ENCODE results near the gene FOXA3.

FOXA3 gene

GRCh38 chr19:45821103-45821521 is 43.0 kb upstream of the FOXA3 start:
- ATAC-seq = no peak
- TF ChIP-seq OSR1 (CRISPR knock-in tag; IDR thresholded peaks at IDR 0.05) (no peak), PATZ1 (CRISPR knock-in tag; IDR thresholded peaks at IDR 0.05; ENCODE audit: borderline replicate concordance) (no peak), ISL1 (CRISPR knock-in tag; IDR thresholded peaks at IDR 0.05) (no peak), RARB (CRISPR knock-in tag; IDR thresholded peaks at IDR 0.05) (no peak), ZNF8 (CRISPR knock-in tag; IDR thresholded peaks at IDR 0.05) (no peak), CSRNP3 (CRISPR knock-in tag; IDR thresholded peaks at IDR 0.05) (no peak), ZFP3 (CRISPR knock-in tag; IDR thresholded peaks at IDR 0.05) (no peak), GLIS3 (CRISPR knock-in tag; IDR thresholded peaks at IDR 0.05) (no peak), CSDC2 (CRISPR knock-in tag; IDR thresholded peaks at IDR 0.05) (no peak), TSHZ2 (CRISPR knock-in tag; IDR thresholded peaks at IDR 0.05) (no peak), ZNF70 (CRISPR knock-in tag; IDR thresholded peaks at IDR 0.05) (no peak), ZNF565 (CRISPR knock-in tag; conservative IDR thresholded peaks at IDR 0.05; ENCODE audit: low read depth) (no peak), SNAI2 (CRISPR knock-in tag; IDR thresholded peaks at IDR 0.05) (no peak), ZC3H10 (CRISPR knock-in tag; IDR thresholded peaks at IDR 0.05) (no peak), ARNTL (CRISPR knock-in tag; IDR thresholded peaks at IDR 0.05; ENCODE audit: borderline replicate concordance, low read depth) (no peak), ESRRG (CRISPR knock-in tag; IDR thresholded peaks at IDR 0.05) (no peak), CREB5 (CRISPR knock-in tag; IDR thresholded peaks at IDR 0.05; ENCODE audit: low read depth) (no peak), ZFP30 (CRISPR knock-in tag; IDR thresholded peaks at IDR 0.05) (no peak), TOX (CRISPR knock-in tag; IDR thresholded peaks at IDR 0.05; ENCODE audit: borderline replicate concordance) (no peak)

- no peak for TF ChIP-seq ISL1 (CRISPR knock-in tag; IDR thresholded peaks at IDR 0.05)
- TF ChIP-seq GLIS3 (CRISPR knock-in tag; IDR thresholded peaks at IDR 0.05) = no peak
- no peak for TF ChIP-seq POU6F1 (CRISPR knock-in tag; IDR thresholded peaks at IDR 0.05; ENCODE audit: borderline replicate concordance, low read depth)
- no peak for TF ChIP-seq OSR1 (CRISPR knock-in tag; IDR thresholded peaks at IDR 0.05)
- no peak for TF ChIP-seq ZNF8 (CRISPR knock-in tag; IDR thresholded peaks at IDR 0.05)
- no peak for TF ChIP-seq ZFP3 (CRISPR knock-in tag; IDR thresholded peaks at IDR 0.05)
- no peak for TF ChIP-seq SNAI2 (CRISPR knock-in tag; IDR thresholded peaks at IDR 0.05)
- TF ChIP-seq CSRNP3 (CRISPR knock-in tag; IDR thresholded peaks at IDR 0.05) = no peak
- no peak for TF ChIP-seq ZNF70 (CRISPR knock-in tag; IDR thresholded peaks at IDR 0.05)
- TF ChIP-seq BACH2 (CRISPR knock-in tag; IDR thresholded peaks at IDR 0.05; ENCODE audit: borderline replicate concordance) = no peak
- no peak for TF ChIP-seq TSHZ2 (CRISPR knock-in tag; IDR thresholded peaks at IDR 0.05)
- no peak for TF ChIP-seq ZFP30 (CRISPR knock-in tag; IDR thresholded peaks at IDR 0.05)
- TF ChIP-seq PPARA (CRISPR knock-in tag; IDR thresholded peaks at IDR 0.05; ENCODE audit: borderline replicate concordance) = no peak
- no peak for TF ChIP-seq TOX (CRISPR knock-in tag; IDR thresholded peaks at IDR 0.05; ENCODE audit: borderline replicate concordance)
- no peak for TF ChIP-seq CSDC2 (CRISPR knock-in tag; IDR thresholded peaks at IDR 0.05)
- no peak for TF ChIP-seq ARNTL (CRISPR knock-in tag; IDR thresholded peaks at IDR 0.05; ENCODE audit: borderline replicate concordance, low read depth)
- no peak for TF ChIP-seq PATZ1 (CRISPR knock-in tag; IDR thresholded peaks at IDR 0.05; ENCODE audit: borderline replicate concordance)
- no peak for TF ChIP-seq RARB (CRISPR knock-in tag; IDR thresholded peaks at IDR 0.05)
- no peak for ATAC-seq
These were observed 42.6 kb upstream of the FOXA3 start for GRCh38 chr19:45821570-45821969.
